GM21786 (cell line): ENCODE measurements around the gene LTK.
"Not testable (repeated sequence)": the region's sequence is repeated elsewhere in the genome, so short reads cannot be mapped to it uniquely, and the experiment has no call there.

Experiments used
- ATAC-seq: cut with Tn5 transposase; IDR thresholded peaks from one replicate; pipeline ENCODE4 v1.9.1; 2021; ENCODE audit not compliant: unreplicated experiment

The LTK gene

DNA sequence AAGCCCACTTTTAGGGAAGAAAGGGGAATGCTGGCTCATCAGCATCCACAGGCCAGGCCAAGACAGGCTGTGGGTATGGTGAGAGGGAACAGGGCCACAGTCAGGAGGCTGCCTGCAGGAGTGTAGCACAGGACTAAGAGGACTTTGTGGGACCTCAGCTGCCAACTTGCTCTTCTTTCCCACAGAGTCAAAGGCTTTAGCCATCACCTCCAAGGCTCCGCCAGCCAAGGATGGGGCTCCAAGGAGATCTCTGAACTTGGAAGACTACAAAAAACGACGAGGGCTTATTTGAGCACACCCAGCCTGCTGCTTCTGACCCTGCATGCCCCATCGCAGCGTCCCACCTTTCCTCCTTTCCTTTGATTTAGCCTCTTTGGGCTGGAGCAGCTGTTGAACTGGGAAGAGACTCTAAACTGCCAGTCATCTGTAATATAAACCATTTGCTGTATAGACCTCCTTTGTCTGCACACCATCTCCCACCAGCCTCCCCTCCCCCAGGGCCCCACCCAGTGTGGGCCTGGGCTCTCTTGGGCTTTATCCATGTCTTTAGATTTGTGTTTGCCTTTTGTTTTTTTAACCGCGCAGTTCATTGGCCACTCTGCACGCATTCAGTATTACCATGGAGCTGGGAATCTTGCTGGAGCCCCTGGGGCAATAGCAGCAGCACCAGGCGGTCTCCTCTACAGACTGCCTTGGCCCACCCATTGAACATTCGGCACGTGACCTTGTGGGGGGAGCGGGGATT lies 33.1 kb downstream of the LTK start:
- ATAC-seq: no peak

DNA sequence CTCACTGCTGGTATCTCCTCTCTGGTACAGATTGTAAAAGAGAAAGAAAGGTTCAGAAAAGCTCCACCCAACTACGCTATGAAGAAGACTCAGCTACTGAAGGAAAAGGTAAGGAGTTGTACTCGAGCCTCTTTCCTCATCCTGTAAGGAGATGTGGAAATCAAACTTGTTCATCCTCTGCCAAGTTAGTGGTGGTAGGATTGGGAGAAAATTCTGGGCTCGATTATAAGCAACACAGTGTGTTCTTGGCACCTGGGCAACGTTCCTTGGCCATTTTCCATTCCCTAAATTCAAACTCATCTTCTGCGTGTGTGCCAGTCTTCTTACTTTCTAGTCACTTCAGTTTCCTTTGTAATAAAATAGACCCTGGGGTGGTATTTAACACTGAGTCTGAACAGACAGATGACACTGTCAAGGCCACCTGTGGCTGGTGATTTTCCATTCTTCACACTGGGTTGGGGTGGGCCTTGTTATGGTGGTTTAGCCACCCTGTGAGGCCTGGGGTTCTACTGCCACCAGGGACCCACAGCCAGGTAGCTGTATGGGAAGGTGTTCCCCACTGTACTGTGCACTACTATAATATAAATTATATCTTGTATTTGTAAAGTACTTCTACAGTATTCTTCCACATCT lies 37.1 kb downstream of the LTK start:
- no peak for ATAC-seq

DNA sequence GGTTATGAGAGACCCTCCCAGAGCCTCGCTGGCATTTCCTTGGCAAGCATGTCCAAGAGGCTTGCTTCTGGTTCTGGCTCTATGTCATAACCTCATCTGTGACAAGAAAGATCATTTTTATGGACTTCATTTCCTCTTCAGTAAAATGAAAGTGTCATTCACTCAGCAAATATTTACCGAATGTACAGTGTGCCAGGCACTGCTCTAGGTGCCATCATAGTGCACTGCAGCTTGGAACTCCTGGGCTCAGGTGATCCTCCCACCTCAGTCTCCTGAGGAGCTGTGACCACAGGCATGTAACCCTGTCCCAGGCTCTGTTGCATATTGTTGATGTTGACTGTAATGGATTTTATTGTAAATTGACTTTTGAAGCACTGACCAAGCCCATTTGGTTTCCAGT lies 38.7 kb downstream of the LTK start:
- no peak for ATAC-seq

DNA sequence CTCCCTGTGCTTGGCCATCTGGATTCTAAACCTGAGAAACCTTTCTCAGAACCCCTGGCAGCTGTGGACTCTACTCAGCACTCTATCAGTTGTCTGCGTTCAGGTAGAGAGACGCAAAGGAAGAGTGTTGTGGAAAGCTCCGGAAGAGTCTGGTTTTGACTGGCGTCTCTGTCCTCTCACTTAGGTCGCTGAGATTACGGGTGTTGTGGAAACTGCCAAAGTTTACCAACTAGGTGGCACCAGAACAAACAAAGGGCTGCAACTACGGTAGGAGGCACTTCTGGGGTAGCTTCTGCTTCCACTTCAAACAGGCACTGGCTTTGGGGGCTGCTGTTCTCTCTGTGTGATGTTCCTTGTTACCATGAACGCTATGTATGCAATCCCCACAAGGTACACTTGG lies 39.2 kb downstream of the LTK start:
- no peak for ATAC-seq

DNA sequence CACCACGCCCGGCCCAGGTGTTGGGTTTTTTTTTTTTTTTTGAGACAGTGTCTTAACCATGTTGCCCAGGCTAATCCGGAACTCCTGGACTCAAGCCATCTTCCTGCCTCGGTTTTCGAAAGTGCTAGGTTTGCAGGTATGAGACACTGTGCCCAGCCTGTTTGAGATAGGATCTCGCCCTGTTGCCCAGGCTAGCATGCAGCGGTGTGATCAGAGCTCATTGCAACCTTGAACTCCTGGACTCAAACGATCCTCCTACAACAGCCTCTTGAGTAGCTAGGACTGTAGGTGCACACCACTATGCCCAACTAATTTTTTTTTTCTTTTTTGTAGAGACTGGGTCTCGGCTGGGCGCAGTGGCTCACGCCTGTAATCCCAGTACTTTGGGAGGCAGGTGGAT lies 40.2 kb downstream of the LTK start:
- no peak for ATAC-seq

DNA sequence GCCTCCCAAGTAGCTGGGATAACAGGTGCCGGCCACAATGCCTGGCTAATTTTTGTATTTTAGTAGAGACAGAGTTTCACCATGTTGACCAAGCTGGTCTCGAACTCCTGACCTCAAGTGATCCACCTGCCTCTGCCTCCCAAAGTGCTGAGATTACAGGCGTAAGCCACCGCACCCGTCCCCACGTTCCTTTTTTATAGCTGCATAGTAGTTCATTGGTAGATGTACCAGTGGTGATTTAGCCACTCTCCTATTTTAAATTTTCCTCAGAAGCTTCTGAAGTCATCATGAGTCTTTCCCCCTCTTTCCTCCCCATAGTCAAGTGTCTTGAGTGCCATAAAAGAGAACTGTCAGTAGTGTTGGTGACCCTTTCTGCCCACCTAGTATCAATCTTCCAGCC lies 44.0 kb downstream of the LTK start:
- ATAC-seq: not testable (repeated sequence)

DNA sequence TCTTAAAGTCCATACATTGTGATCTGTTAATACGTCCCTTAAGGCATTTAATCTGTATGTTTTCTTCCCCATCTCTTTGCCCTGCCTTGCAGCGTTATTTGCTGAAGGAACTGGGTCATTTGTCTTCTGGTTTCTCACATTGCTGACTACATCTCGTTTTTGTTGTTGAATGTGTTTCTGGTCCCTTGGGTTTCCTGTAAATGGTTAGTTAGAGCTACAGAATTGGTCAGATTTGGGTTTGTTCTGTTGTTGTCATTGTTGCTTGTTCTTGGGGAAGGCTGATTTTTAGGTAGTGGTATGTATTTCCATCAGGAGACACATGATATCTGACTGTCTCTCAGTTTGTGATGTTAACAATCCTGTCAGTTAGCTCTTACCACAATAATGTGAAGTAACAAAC lies 46.9 kb downstream of the LTK start:
- no peak for ATAC-seq

DNA sequence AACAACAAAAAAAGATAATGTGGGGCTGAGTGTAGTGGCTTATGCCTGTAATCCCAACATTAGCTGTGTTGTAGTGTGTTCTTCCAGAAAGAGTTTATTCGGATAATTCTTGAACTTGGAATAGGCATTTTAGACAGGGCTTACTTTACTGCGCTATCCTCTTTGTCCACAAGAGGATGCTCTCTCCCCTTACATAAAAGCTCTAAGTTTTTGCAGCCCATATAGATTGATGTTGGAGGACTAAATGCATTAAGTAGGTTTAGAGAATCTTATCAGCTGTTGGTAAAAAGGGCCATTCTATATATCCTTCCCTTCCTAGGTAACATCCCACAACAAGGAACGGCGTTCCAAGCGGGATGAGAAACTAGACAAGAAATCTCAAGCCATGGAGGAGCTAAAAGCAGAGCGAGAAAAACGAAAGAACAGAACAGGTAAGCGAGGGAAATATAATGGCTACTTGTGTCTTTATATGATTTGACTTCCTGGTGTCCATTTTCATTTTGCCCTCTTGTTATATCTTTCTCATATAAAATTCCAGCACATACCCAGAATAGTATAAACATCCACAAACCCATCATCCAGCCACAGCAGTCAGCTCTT lies 47.7 kb downstream of the LTK start:
- ATAC-seq: no peak

DNA sequence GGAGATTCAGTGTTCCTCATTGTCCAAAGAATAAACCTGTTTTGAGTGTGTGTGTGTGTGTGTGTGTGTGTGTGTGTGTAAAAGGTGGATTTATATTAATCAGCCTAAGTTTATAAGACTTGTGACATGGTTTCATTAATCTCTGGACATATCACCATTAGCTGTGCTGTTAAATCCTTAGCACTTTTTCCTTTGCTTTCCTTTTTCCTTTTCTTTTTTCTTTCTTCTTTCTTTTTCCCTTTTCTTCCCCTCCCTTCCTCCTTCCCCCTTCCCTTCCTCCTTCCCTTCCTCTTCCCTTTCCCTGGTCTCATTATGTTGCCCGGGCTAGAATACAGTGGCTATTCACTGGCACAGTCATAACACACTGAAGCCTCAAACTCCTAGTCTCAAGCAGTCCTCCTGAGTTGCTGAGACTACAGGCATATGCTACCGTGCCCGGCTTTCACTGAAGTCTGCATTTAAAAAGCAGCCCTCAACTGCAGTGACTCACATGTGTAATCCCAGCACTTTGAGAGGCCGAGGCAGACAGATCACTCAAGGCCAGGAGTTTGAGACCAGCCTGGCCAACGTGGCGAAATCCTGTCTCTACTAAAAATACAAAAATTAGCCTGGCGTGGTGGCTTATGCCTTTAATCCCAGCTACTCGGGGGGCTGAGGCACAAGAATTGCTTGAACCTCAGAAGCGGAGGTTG lies 48.6 kb downstream of the LTK start:
- ATAC-seq: no peak

DNA sequence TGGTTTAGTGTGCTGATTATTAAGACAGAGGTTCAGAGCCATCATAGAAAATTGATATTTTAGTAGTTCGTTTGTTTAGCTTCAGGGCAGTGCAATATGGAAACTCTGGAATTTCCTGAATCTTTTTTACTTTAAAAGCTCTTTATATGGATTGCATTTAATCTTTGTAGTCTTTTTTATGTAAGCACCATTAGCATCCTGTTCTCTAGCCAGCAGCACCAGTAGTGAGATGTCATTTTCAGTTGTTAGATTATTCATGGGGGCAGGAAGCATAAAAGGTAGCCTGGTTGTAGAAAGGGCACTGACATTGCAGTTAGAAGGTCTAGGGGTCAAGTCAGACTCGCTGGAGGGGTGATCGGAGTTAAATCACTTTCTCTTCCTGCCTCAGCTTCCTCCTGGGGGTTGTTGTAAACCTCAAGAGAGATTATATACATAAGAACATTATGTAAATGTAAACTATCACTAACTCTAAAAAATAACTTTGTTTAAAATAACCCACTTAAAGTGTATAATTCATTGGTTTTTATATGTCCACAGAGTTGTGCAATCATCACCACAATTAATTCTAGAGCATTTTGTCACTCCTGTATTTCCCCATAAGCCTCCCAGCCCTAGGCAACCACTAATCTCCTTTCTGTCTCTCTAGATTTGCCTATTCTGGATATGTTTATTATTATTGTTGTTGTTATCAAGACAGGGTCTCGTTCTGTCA lies 51.4 kb downstream of the LTK start:
- no peak for ATAC-seq
